ENCODE measurements around the gene GALNT4.

GRCh38 chr12:89513544-89513943 lies 11.1 kb downstream of the GALNT4 start:
- TF ChIP-seq CTCF (IDR thresholded peaks at IDR 0.05) (no peak), POLR2AphosphoS5 (IDR thresholded peaks at IDR 0.05) (no peak)

Measured in esophagus muscularis mucosa (tissue), 3 donors.